Effector CD8-positive, alpha-beta T cell (primary cell): Measurements from ENCODE around the gene CMTM6.
"Not testable (repeated sequence)": the region's sequence is repeated elsewhere in the genome, so short reads cannot be mapped to it uniquely, and the experiment has no call there.

Experiments
- DNase-seq: peaks from one replicate; lab custom pipeline; 2025; lab: John Stamatoyannopoulos, UW

CMTM6 gene

GRCh38 chr3:32499585-32499984 lies 3.1 kb downstream of the CMTM6 start:
- no peak for DNase-seq

- DNase-seq: no peak
These were observed 3.7 kb downstream of the CMTM6 start for GRCh38 chr3:32498992-32499391.

GRCh38 chr3:32498252-32498651 lies 4.4 kb downstream of the CMTM6 start:
- no peak for DNase-seq

GRCh38 chr3:32495609-32496008 lies 7.0 kb downstream of the CMTM6 start:
- no peak for DNase-seq

- DNase-seq: no peak
These were observed 7.6 kb downstream of the CMTM6 start for GRCh38 chr3:32495085-32495484.

GRCh38 chr3:32493437-32494414 lies 8.9 kb downstream of the CMTM6 start:
- DNase-seq: no peak

- no peak for DNase-seq
These were observed 9.8 kb downstream of the CMTM6 start for GRCh38 chr3:32492684-32493436.

GRCh38 chr3:32488474-32489008 lies 14.1 kb downstream of the CMTM6 start:
- DNase-seq: no peak

GRCh38 chr3:32487781-32488473 lies 14.7 kb downstream of the CMTM6 start:
- no peak for DNase-seq

- DNase-seq: no peak
These were observed 18.2 kb downstream of the CMTM6 start for GRCh38 chr3:32484436-32484835.

GRCh38 chr3:32483772-32484171 lies 18.9 kb downstream of the CMTM6 start:
- no peak for DNase-seq

- DNase-seq: no peak
These were observed 20.0 kb downstream of the CMTM6 start for GRCh38 chr3:32482693-32483092.

- no peak for DNase-seq
These were observed 20.6 kb downstream of the CMTM6 start for GRCh38 chr3:32481791-32482631.

- no peak for DNase-seq
These were observed 22.0 kb downstream of the CMTM6 start for GRCh38 chr3:32480604-32481003.

- no peak for DNase-seq
These were observed 28.5 kb downstream of the CMTM6 start for GRCh38 chr3:32474201-32474600.

- DNase-seq: not testable (repeated sequence)
These were observed 30.5 kb downstream of the CMTM6 start for GRCh38 chr3:32472151-32472550.

GRCh38 chr3:32471246-32471645 lies 31.4 kb downstream of the CMTM6 start:
- no peak for DNase-seq

GRCh38 chr3:32470362-32470761 lies 32.3 kb downstream of the CMTM6 start:
- DNase-seq: no peak

- DNase-seq: no peak
These were observed 33.3 kb downstream of the CMTM6 start for GRCh38 chr3:32469151-32469874.

- DNase-seq: peak; percentile 73
These were observed 35.1 kb downstream of the CMTM6 start for GRCh38 chr3:32467333-32468070.
